ENCODE measurements around the gene ANKRD11. TPM values are rescaled to one million over a fixed set of nuclear protein-coding genes. Genes with fewer than 3 reads are reported as not detected.

ANKRD11 gene
- total RNA-seq, 1 experiment from 2014 or later, result 266 TPM

GRCh38 chr16:89401205-89401604 is 89.2 kb downstream of the ANKRD11 start:
- Histone ChIP-seq H3K36me3 (ENCODE audit: control insufficient read depth in 1 of 2, insufficient read depth in 2 of 2, low read length in 2 of 2) (no peaks in the 10 kb centered on the region), H3K9me2 (ENCODE audit: insufficient read depth) (no peaks in the 10 kb centered on the region), H3K4me3 (replicated peaks in 1 of 2; ENCODE audit: low read depth in 1 of 2, low read length in 2 of 2) (no peak overlapping the region), H2AFZ (ENCODE audit: low read depth, low read length, poor library complexity, severe bottlenecking) (no peak overlapping the region), H3K79me2 (ENCODE audit: insufficient read depth, low read length) (peaks cover 94% of the 10 kb centered on the region), H3K4me2 (ENCODE audit: low read length) (no peak overlapping the region), H3K4me1 (ENCODE audit: control insufficient read depth in 1 of 2, insufficient read depth in 2 of 2, low read length in 2 of 2) (peaks cover 0 to 15% of the 10 kb centered on the region in 2 experiments; a peak in 2 of 4 replicates), H3K27me3 (ENCODE audit: insufficient read depth, low read length) (no peaks in the 10 kb centered on the region), H4K20me1 (ENCODE audit: insufficient read depth) (peaks cover 38% of the 10 kb centered on the region; the same call in 1 of the 2 replicates), H3K9me3 (ENCODE audit: control insufficient read depth in 1 of 2, insufficient read depth in 1 of 2, low read depth in 1 of 2, low read length in 2 of 2) (no peaks in the 10 kb centered on the region), H3K9ac (ENCODE audit: low read length) (no peak overlapping the region), H3K27ac (ENCODE audit: low read depth, low read length) (no peak overlapping the region)
- ATAC-seq, result no peak
- TF ChIP-seq EGR1 (IDR thresholded peaks at IDR 0.05; ENCODE audit: low read depth) (no peak), ELF1 (IDR thresholded peaks at IDR 0.05; ENCODE audit: borderline replicate concordance, low read depth) (no peak), EZH2phosphoT487 (IDR thresholded peaks at IDR 0.05; ENCODE audit: borderline replicate concordance) (no peak), SRF (IDR thresholded peaks at IDR 0.05; ENCODE audit: low read depth) (no peak), FOSL1 (IDR thresholded peaks at IDR 0.05; ENCODE audit: low read depth) (no peak), TCF7L2 (IDR thresholded peaks at IDR 0.05; ENCODE audit: borderline replicate concordance, extremely low read depth, insufficient read depth, insufficient read length) (no peak), POLR2A (IDR thresholded peaks at IDR 0.05; ENCODE audit: borderline replicate concordance, extremely low read depth, insufficient read depth, insufficient read length) (no peak), EZH2 (IDR thresholded peaks at IDR 0.05) (no peak), ZFX (IDR thresholded peaks at IDR 0.05) (no peak), RAD21 (IDR thresholded peaks at IDR 0.05; ENCODE audit: low read depth) (no peak), JUND (IDR thresholded peaks at IDR 0.05) (no peak), SP1 (IDR thresholded peaks at IDR 0.05; ENCODE audit: low read depth) (no peak)
- TF ChIP-seq, protein P1, sequence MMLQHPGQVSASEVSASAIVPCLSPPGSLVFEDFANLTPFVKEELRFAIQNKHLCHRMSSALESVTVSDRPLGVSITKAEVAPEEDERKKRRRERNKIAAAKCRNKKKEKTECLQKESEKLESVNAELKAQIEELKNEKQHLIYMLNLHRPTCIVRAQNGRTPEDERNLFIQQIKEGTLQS (IDR thresholded peaks at IDR 0.05), result no peak
- TF ChIP-seq, protein P2, sequence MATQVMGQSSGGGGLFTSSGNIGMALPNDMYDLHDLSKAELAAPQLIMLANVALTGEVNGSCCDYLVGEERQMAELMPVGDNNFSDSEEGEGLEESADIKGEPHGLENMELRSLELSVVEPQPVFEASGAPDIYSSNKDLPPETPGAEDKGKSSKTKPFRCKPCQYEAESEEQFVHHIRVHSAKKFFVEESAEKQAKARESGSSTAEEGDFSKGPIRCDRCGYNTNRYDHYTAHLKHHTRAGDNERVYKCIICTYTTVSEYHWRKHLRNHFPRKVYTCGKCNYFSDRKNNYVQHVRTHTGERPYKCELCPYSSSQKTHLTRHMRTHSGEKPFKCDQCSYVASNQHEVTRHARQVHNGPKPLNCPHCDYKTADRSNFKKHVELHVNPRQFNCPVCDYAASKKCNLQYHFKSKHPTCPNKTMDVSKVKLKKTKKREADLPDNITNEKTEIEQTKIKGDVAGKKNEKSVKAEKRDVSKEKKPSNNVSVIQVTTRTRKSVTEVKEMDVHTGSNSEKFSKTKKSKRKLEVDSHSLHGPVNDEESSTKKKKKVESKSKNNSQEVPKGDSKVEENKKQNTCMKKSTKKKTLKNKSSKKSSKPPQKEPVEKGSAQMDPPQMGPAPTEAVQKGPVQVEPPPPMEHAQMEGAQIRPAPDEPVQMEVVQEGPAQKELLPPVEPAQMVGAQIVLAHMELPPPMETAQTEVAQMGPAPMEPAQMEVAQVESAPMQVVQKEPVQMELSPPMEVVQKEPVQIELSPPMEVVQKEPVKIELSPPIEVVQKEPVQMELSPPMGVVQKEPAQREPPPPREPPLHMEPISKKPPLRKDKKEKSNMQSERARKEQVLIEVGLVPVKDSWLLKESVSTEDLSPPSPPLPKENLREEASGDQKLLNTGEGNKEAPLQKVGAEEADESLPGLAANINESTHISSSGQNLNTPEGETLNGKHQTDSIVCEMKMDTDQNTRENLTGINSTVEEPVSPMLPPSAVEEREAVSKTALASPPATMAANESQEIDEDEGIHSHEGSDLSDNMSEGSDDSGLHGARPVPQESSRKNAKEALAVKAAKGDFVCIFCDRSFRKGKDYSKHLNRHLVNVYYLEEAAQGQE (IDR thresholded peaks at IDR 0.05; ENCODE audit: low read depth), result no peak
- TF ChIP-seq, protein P3, sequence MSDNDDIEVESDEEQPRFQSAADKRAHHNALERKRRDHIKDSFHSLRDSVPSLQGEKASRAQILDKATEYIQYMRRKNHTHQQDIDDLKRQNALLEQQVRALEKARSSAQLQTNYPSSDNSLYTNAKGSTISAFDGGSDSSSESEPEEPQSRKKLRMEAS (IDR thresholded peaks at IDR 0.05), result no peak
- intact Hi-C loops (cut with micrococcal nuclease), result no loop called here
- POLR2A ChIA-PET, result no interaction called here
- no peak for DNase-seq (ENCODE audit: low read depth, low spot score)
- TSS peak; percentile 24 for BruUV-seq (replicated peaks)
- RAD21 ChIA-PET (ENCODE audit: low non-redundant PET in 1 of 2, low total read pairs in 2 of 2, uncharacterized antibody in 2 of 2, unreplicated experiment in 2 of 2), result no interaction called here
- CTCF ChIA-PET, result no interaction called here

All from HCT116 (cell line).